H1 (cell line): ENCODE measurements around the gene KRT81. TPM values are rescaled to one million over a fixed set of nuclear protein-coding genes. Genes with fewer than 3 reads are reported as not detected.

Experiments
- CTCF ChIA-PET: fragments of 300-600 bp; sonication (Branson Sonifier 250); formaldehyde crosslinking; loops from one replicate; lab custom pipeline; 2021; ENCODE audit not compliant: partially characterized antibody; lab: Charles Lee
- POLR2A ChIA-PET: fragments of 300-600 bp; sonication (Branson Sonifier 250); formaldehyde crosslinking; loops from one replicate; lab custom pipeline; 2021; ENCODE audit warnings: inconsistent platforms; ENCODE audit not compliant: partially characterized antibody; lab: Charles Lee
- DNase-seq, 2 experiments: peaks; one replicate each; pipeline versions ENCODE4 v3.0.0 to v3.0.0-alpha.2; 2010 to 2022; ENCODE audit warnings: low spot score in 2 of 2, low read depth in 1 of 2, mixed read lengths in 1 of 2
- FAIRE-seq: peaks from 2 replicates; lab custom pipeline; 2011; peaks lifted over from hg19 to GRCh38; lab: Jason Lieb, UNC
- H2AFZ ChIP-seq: 2 replicates; pipeline ENCODE4 v1.8.1; 2012; ENCODE audit warnings: low read length, inconsistent platforms
- H2AK5ac ChIP-seq: 2 replicates; pipeline ENCODE4 v1.6.1; 2013; ENCODE audit warnings: low read depth, low read length
- H2BK120ac ChIP-seq: replicated peaks from 2 replicates; pipeline ENCODE3; 2013; ENCODE audit warnings: low read depth, low read length, inconsistent platforms
- H2BK12ac ChIP-seq: 2 replicates; pipeline ENCODE4 v1.6.1; 2013; ENCODE audit warnings: low read depth, low read length
- H2BK15ac ChIP-seq: 2 replicates; pipeline ENCODE4 v1.6.1; 2013; ENCODE audit warnings: low read length
- H2BK20ac ChIP-seq: 2 replicates; pipeline ENCODE4 v1.6.1; 2013; ENCODE audit warnings: low read length
- H2BK5ac ChIP-seq: 2 replicates; pipeline ENCODE4 v1.6.1; 2013; ENCODE audit warnings: low read depth, low read length
- H3K14ac ChIP-seq: 2 replicates; pipeline ENCODE4 v1.6.1; 2013; ENCODE audit warnings: inconsistent platforms; ENCODE audit not compliant: insufficient read length
- H3K18ac ChIP-seq: 2 replicates; pipeline ENCODE4 v1.6.1; 2013; ENCODE audit warnings: low read length; ENCODE audit errors: extremely low read depth
- H3K23ac ChIP-seq: 2 replicates; pipeline ENCODE4 v1.6.1; 2013; ENCODE audit warnings: inconsistent platforms; ENCODE audit not compliant: insufficient read length
- H3K23me2 ChIP-seq: 2 replicates; pipeline ENCODE4 v1.6.1; 2013; ENCODE audit warnings: low read depth, low read length
- H3K27ac ChIP-seq: 2 replicates; pipeline ENCODE4 v1.6.1; 2011; ENCODE audit warnings: low read depth, low read length, inconsistent platforms
- H3K27me3 ChIP-seq, 4 experiments: replicated peaks in 1 of 4; 1 replicate in 1 of 4; 2 replicates in 3 of 4; pipeline versions ENCODE4 v1.6.1 to v1.8.1; 2011 to 2013; ENCODE audit warnings: low read length in 3 of 4, mild to moderate bottlenecking in 3 of 4, inconsistent platforms in 2 of 4, mixed read lengths in 2 of 4, moderate library complexity in 1 of 4; ENCODE audit not compliant: control insufficient read depth in 3 of 4, insufficient read depth in 3 of 4; ENCODE audit errors: extremely low read depth in 1 of 4
- H3K36me3 ChIP-seq, 4 experiments: 2 replicates each; pipeline versions ENCODE4 v1.6.1 to v1.8.1; 2011 to 2013; ENCODE audit warnings: mild to moderate bottlenecking in 4 of 4, low read length in 3 of 4, moderate library complexity in 2 of 4, control low read depth in 1 of 4, inconsistent platforms in 1 of 4; ENCODE audit not compliant: insufficient read depth in 4 of 4, control insufficient read depth in 2 of 4
- H3K4ac ChIP-seq: replicated peaks from 2 replicates; pipeline ENCODE3; 2013; ENCODE audit warnings: low read length, low read depth, mixed read lengths, inconsistent platforms; ENCODE audit not compliant: insufficient read length
- H3K4me1 ChIP-seq, 4 experiments: replicated peaks in 1 of 4; 1 replicate in 1 of 4; 2 replicates in 3 of 4; pipeline versions ENCODE4 v1.6.1 to v1.8.1; 2011 to 2013; ENCODE audit warnings: low read length in 3 of 4, inconsistent platforms in 2 of 4, mixed read lengths in 1 of 4; ENCODE audit not compliant: insufficient read depth in 4 of 4, control insufficient read depth in 3 of 4
- H3K4me2 ChIP-seq, 2 experiments: 2 replicates each; pipeline versions ENCODE4 v1.6.1 to v1.8.1; 2011 to 2013; ENCODE audit warnings: low read depth in 2 of 2, low read length in 2 of 2, control low read depth in 1 of 2, inconsistent platforms in 1 of 2, mild to moderate bottlenecking in 1 of 2; ENCODE audit not compliant: insufficient read depth in 1 of 2
- H3K4me3 ChIP-seq, 4 experiments: fragments of 200-600, 300-600 bp in 1 of 4; sonication (generic), shearing (Covaris generic), sonication (Bioruptor Twin) in 1 of 4; 2 replicates each; pipeline versions ENCODE4 v1.5.1 to v1.8.1; 2011 to 2016; ENCODE audit warnings: low read length in 4 of 4, low read depth in 3 of 4, control low read depth in 2 of 4, inconsistent platforms in 2 of 4, mild to moderate bottlenecking in 2 of 4, mixed read lengths in 1 of 4, moderate library complexity in 1 of 4; ENCODE audit not compliant: insufficient read depth in 2 of 4; ENCODE audit errors: extremely low read depth in 1 of 4
- H3K56ac ChIP-seq: replicated peaks from 2 replicates; pipeline ENCODE3; 2013; ENCODE audit warnings: low read depth, mild to moderate bottlenecking, mixed read lengths, low read length, inconsistent platforms; ENCODE audit not compliant: insufficient read length
- H3K79me1 ChIP-seq: 2 replicates; pipeline ENCODE4 v1.6.1; 2013; ENCODE audit warnings: low read depth, low read length, control low read depth
- H3K79me2 ChIP-seq, 2 experiments: 2 replicates each; pipeline versions ENCODE4 v1.6.1 to v1.8.1; 2012 to 2013; ENCODE audit warnings: low read length in 2 of 2, mild to moderate bottlenecking in 2 of 2, inconsistent platforms in 1 of 2; ENCODE audit not compliant: insufficient read depth in 2 of 2, control insufficient read depth in 1 of 2
- H3K9ac ChIP-seq, 4 experiments: replicated peaks in 1 of 4; 1 replicate in 1 of 4; 2 replicates in 3 of 4; pipeline versions ENCODE4 v1.6.1 to v1.8.1; 2011 to 2013; ENCODE audit warnings: low read depth in 3 of 4, low read length in 3 of 4, control low read depth in 2 of 4, mild to moderate bottlenecking in 2 of 4, moderate library complexity in 2 of 4, inconsistent platforms in 1 of 4; ENCODE audit errors: extremely low read depth in 1 of 4
- H3K9me3 ChIP-seq, 2 experiments: 2 replicates each; pipeline versions ENCODE4 v1.6.1 to v1.8.1; 2012 to 2013; ENCODE audit warnings: mild to moderate bottlenecking in 2 of 2, moderate library complexity in 2 of 2, control low read depth in 1 of 2, inconsistent platforms in 1 of 2, low read depth in 1 of 2, low read length in 1 of 2, mixed read lengths in 1 of 2; ENCODE audit not compliant: insufficient read depth in 2 of 2
- H4K20me1 ChIP-seq, 2 experiments: replicated peaks in 1 of 2; 2 replicates each; pipeline versions ENCODE3 to v1.8.1; 2011 to 2013; ENCODE audit warnings: inconsistent platforms in 2 of 2, low read length in 2 of 2, mild to moderate bottlenecking in 1 of 2; ENCODE audit not compliant: insufficient read depth in 2 of 2, control insufficient read depth in 1 of 2
- H4K5ac ChIP-seq: 2 replicates; pipeline ENCODE4 v1.6.1; 2013; ENCODE audit warnings: low read length, low read depth, mixed read lengths, inconsistent platforms; ENCODE audit not compliant: insufficient read length
- H4K8ac ChIP-seq: 2 replicates; pipeline ENCODE4 v1.8.0; 2013; ENCODE audit warnings: mild to moderate bottlenecking, moderate library complexity, low read length, inconsistent platforms; ENCODE audit not compliant: insufficient read depth; ENCODE audit errors: extremely low read depth
- H4K91ac ChIP-seq: replicated peaks from 2 replicates; pipeline ENCODE3; 2013; ENCODE audit warnings: low read length, mixed read lengths, inconsistent platforms; ENCODE audit not compliant: insufficient read length
- ASH2L ChIP-seq: fragments of 200-600, 300-600 bp; sonication (generic); IDR thresholded peaks from one replicate; pipeline ENCODE4 v1.7.1; 2017; ENCODE audit warnings: low read length
- BACH1 ChIP-seq: IDR thresholded peaks from 2 replicates; pipeline ENCODE4 v1.6.1; 2012; ENCODE audit warnings: low read length, improper control_type of control experiment
- CBX8 ChIP-seq: fragments of 300-800, 300-1000 bp; sonication (generic); IDR thresholded peaks from 2 replicates; pipeline ENCODE4 v1.7.1; 2016; ENCODE audit warnings: low read depth, low read length, borderline replicate concordance
- EP300 ChIP-seq, 2 experiments: IDR thresholded peaks; 1 replicate in 1 of 2; 2 replicates in 1 of 2; pipeline ENCODE4 v1.6.1; 2011 to 2012; ENCODE audit warnings: low read depth in 2 of 2, low read length in 2 of 2, mild to moderate bottlenecking in 2 of 2, borderline replicate concordance in 1 of 2, inconsistent platforms in 1 of 2, moderate library complexity in 1 of 2
- GTF2F1 ChIP-seq: IDR thresholded peaks from 2 replicates; pipeline ENCODE4 v1.6.1; 2012; ENCODE audit warnings: low read depth, low read length, improper control_type of control experiment, borderline replicate concordance
- HDAC6 ChIP-seq: IDR thresholded peaks from one replicate; pipeline ENCODE4 v1.7.1; 2012; ENCODE audit warnings: low read depth, mild to moderate bottlenecking, inconsistent platforms, low read length, moderate library complexity
- MAFK ChIP-seq: IDR thresholded peaks from 2 replicates; pipeline ENCODE4 v1.6.1; 2012; ENCODE audit warnings: low read depth, mild to moderate bottlenecking, improper control_type of control experiment, low read length
- NANOG ChIP-seq: IDR thresholded peaks from 2 replicates; pipeline ENCODE4 v1.6.1; 2011; ENCODE audit warnings: low read length, low read depth, mild to moderate bottlenecking, inconsistent platforms; ENCODE audit not compliant: insufficient read depth, poor library complexity, severe bottlenecking
- RAD21 ChIP-seq, 2 experiments: IDR thresholded peaks in 1 of 2; conservative IDR thresholded peaks in 1 of 2; 2 replicates each; pipeline ENCODE4 v1.6.1; 2011; ENCODE audit warnings: low read depth in 2 of 2, low read length in 2 of 2, improper control_type of control experiment in 1 of 2, inconsistent platforms in 1 of 2, mild to moderate bottlenecking in 1 of 2, moderate library complexity in 1 of 2
- SIRT6 ChIP-seq: IDR thresholded peaks from one replicate; pipeline ENCODE4 v1.7.1; 2012; ENCODE audit warnings: low read length, inconsistent platforms
- SIX5 ChIP-seq: IDR thresholded peaks from 2 replicates; pipeline ENCODE4 v1.6.1; 2011; ENCODE audit warnings: mild to moderate bottlenecking, low read depth, low read length
- WGBS, 2 experiments: shearing (Covaris generic) in 1 of 2; methylation state at CpG; one replicate each; pipeline versions ENCODE4 v1.1.6 to v1.1.7; 2013 to 2015; ENCODE audit warnings: low lambda C conversion rate in 2 of 2, mixed read lengths in 2 of 2, inconsistent platforms in 1 of 2, low coverage in 1 of 2, missing lambda C conversion rate in 1 of 2; ENCODE audit not compliant: insufficient replicate concordance in 2 of 2, insufficient coverage in 1 of 2, insufficient read length in 1 of 2; ENCODE audit errors: extremely low coverage in 1 of 2, missing lambda C conversion rate in 1 of 2; 5-methylcytosine and 5-hydroxymethylcytosine counted together
- polyA plus RNA-seq, 7 experiments: library from polyadenylated mRNA; depleted of rRNA in 3 of 7; stranded (reverse) in 5 of 7; unstranded in 2 of 7; fragments of >200 nt in 5 of 7; fragments of 200-250 nt in 2 of 7; gene quantifications; 1 replicate in 5 of 7; 2 replicates in 1 of 7; 4 replicates in 1 of 7; pipeline versions ENCODE4 v1.2.1 to v1.2.3, GENCODE V29; 2011 to 2013; ENCODE audit warnings: missing spikeins in 2 of 7, mixed read lengths in 2 of 7
- total RNA-seq: library from RNA; stranded (reverse); fragmentation: NEBNext Ultra II Directional; extraction: Animal tissue kit (Norgen Biotek cat#: 25700); gene quantifications from 2 replicates; pipeline ENCODE4 v1.2.1, GENCODE V29; 2021
- TF ChIP-seq, protein P1 (sequence below): IDR thresholded peaks from 2 replicates; pipeline ENCODE4 v1.6.1; 2012; ENCODE audit warnings: inconsistent platforms

The KRT81 gene
- total and polyA plus RNA-seq, 2 of the 8 experiments (the other 6 are each of a cell fraction or from before 2014, with no cell fraction given) = not detected

DNA sequence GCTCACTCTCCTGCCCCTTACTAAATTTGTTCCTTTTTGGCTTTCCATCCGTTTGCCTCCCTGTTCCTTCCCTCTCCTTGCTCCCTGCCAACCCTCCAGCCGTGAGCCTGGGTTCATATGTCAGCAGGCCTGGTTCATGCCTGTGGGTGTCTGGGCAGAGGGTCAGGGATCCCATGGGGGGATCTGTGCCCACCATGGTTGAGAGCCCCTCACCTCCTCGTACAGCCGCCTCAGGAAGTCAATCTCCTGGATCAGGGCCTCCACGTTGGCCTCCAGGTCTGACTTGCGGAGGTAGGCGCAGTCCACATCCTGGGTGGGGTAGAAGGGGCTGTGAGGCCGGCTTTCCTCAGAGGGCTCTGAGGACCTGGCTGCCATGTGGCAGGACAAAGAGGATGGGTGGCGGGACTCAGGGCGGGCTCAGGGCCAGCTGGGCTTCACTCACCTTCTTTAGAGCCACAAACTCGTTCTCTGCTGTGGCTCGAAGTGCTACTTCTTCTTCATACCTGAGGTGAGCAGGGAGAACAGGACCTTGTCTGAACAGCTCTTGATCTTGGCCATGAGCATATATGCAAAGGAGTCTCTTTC is 26.2 kb upstream of the KRT81 start:
- no peak overlapping the region for H3K4me2 ChIP-seq
- H3K23ac ChIP-seq = no peak overlapping the region
- 83% methylated on average over 9 of the region's 12 CpGs; no CpG with 5 or more reads in 1 of the 2 experiments for WGBS, 2 experiments
- DNase-seq (no peak), FAIRE-seq (no peak)
- H3K14ac ChIP-seq = no peak overlapping the region
- H3K36me3 ChIP-seq = no peaks in the 10 kb centered on the region
- H3K27ac ChIP-seq = no peak overlapping the region
- H4K8ac ChIP-seq = no peak overlapping the region
- H3K4me3 ChIP-seq = no peak overlapping the region
- no peaks in the 10 kb centered on the region; a peak in 1 of 7 replicates for H3K27me3 ChIP-seq
- H2BK12ac ChIP-seq = no peak overlapping the region
- POLR2A ChIA-PET = no interaction called here
- no peak overlapping the region for H2AFZ ChIP-seq
- no peak overlapping the region for H2BK20ac ChIP-seq
- no peak overlapping the region for H3K9ac ChIP-seq
- H3K56ac ChIP-seq = no peak overlapping the region
- H4K5ac ChIP-seq = no peak overlapping the region
- no peaks in the 10 kb centered on the region for H4K20me1 ChIP-seq
- peaks cover 1% of the 10 kb centered on the region; the same call in 1 of the 2 replicates for H3K23me2 ChIP-seq
- no peak overlapping the region for H3K18ac ChIP-seq
- H3K9me3 ChIP-seq = no peaks in the 10 kb centered on the region; a peak in 1 of 4 replicates
- H3K4ac ChIP-seq = no peak overlapping the region
- no peak overlapping the region for H2BK5ac ChIP-seq
- no peak overlapping the region for H2AK5ac ChIP-seq
- CTCF ChIA-PET = interaction anchor here (1.2 to 19.8 kb wide), 17 partner anchors 6 to 561 kb away, joined by 3 to 353 read pairs (median 11); partner anchors contain the start of genes KRT7 and KRT83
- no peaks in the 10 kb centered on the region for H3K79me1 ChIP-seq
- H3K79me2 ChIP-seq = no peaks in the 10 kb centered on the region
- no peak overlapping the region for H4K91ac ChIP-seq
- no peaks in the 10 kb centered on the region for H3K4me1 ChIP-seq
- H2BK15ac ChIP-seq = no peak overlapping the region
- no peak overlapping the region for H2BK120ac ChIP-seq
- TF ChIP-seq ASH2L = no peak
- no peak for TF ChIP-seq EP300 (IDR thresholded peaks at IDR 0.05; ENCODE audit: borderline replicate concordance in 1 of 2, low read depth in 2 of 2, low read length in 2 of 2)
- TF ChIP-seq NANOG = no peak
- no peak for TF ChIP-seq RAD21 (IDR thresholded peaks at IDR 0.05 in 1 of 2, conservative IDR thresholded peaks at IDR 0.05 in 1 of 2; ENCODE audit: low read depth in 2 of 2, low read length in 2 of 2)
- TF ChIP-seq MAFK = no peak
- TF ChIP-seq GTF2F1 = no peak
- TF ChIP-seq SIX5 = no peak
- TF ChIP-seq SIRT6 = no peak
- TF ChIP-seq, protein P1, sequence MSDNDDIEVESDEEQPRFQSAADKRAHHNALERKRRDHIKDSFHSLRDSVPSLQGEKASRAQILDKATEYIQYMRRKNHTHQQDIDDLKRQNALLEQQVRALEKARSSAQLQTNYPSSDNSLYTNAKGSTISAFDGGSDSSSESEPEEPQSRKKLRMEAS = no peak
- TF ChIP-seq HDAC6 = no peak
- TF ChIP-seq CBX8 = no peak
- no peak for TF ChIP-seq BACH1
